HS-5 (cell line): Measurements from ENCODE around the gene ARSI.
"Not testable (repeated sequence)": the region's sequence is repeated elsewhere in the genome, so short reads cannot be mapped to it uniquely, and the experiment has no call there.

Source experiments
- DNase-seq: peaks from one replicate; pipeline ENCODE4 v3.0.0-alpha.2; 2012; ENCODE audit warnings: low read depth

The ARSI gene

GRCh38 chr5:150265870-150266383, 36.8 kb downstream of the ARSI start:
- DNase-seq: no peak

DNA sequence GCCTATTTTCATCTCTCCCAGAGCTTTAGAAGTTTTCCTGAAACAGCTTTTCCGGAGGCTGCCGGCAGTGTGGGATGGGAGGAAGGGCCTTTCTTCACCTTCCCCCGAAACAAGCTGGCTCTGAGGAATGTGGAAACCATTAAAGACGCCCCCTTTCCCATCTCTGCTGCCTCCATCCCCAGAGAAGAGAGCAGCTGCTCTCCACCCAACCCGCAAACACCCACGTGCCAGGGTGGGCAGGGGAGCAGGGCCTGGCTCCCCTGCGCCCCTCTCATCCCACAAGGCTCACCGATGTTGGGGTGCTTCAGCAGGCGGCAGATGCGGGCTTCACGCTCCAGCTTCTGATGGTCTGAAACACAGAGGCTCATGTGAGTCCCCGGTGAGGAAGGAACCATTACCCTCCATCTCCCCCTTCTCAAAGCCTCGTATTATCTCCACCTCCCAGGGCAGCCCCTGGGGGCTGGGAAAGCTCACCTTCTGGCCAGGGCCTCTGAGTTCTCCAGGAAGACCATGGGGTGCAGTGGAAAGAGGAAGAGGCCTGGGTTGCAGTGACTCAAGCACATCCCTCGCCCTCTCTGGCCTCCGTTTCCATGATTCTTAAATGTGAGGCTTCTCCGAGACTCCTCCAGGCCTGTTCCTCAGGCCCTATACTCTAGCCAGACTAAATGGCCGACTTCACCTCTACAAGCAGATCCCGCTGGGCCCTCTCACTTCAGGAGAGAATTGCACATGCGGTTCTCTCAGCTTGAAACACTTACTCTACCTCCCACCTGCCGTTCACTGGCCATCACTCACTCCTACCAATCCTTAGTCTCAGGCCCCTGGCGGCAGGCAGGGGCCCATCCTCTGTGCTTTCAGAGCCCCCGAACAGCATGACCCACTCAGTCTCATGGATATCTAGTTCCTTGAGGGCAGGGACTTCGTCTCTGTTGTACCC, 37.8 kb downstream of the ARSI start:
- DNase-seq: no peak

DNA sequence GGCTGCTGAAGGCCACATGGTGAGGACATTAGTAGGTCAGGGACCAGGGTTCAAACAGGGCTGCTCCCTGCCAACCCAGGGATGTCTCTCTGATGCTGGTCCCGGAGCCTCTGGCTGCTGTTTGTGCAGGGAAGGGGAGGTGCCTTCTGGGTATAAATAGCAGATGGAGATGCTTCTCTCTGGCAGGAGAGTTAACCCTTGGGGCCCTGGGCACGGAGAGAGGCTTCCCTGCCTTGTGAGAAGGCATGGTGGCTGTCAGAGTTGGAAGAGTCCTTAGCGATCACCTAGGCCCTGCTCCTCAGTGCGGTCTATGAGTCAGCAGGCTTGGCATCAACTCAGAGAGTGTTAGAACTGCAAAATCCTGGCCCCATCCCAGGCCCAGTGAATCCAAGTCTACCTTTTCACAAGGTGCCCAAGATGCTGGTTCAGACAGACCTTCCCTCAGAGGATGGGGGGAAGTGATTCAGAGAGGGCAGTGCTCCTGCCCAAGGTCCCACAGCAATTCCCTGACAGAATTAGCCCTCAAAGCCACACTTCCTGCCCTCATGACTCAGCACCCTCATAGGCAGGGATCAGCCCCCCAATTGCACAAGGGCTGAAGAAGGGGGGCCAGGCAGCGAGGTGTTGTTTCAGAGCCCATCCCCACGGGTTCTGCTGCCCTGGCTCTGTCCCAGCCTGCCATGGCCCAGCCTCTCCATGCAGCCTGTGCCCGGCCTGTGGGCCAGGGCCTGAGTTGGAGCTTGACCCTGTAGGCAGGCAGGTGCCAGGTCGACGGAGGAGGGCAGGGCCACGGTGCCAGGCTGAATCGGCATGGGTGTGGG, 38.7 kb downstream of the ARSI start:
- DNase-seq: peak; percentile 72

GRCh38 chr5:150263375-150263775, 39.3 kb downstream of the ARSI start:
- no peak for DNase-seq

DNA sequence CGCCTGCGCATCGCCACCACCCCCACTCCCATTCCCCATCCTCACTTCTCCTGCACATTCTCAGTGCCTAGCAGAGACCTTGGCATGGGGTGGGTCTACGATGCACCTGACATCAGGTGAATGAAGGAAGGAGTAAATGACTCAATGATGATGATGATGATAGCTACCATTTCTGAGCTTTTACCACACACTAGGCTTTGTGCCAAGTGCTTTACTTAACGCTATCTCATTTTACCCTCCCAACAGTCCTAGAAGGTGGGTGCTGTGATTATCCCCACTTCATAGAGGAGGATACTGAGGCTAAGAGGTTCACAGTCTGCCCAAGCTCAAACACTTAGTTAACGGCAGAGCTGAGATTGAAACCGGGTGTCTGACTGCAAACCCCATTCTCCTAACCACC, 40.2 kb downstream of the ARSI start:
- no peak for DNase-seq

- peak; percentile 14 for DNase-seq
Measured at GRCh38 chr5:150261231-150261630, 41.5 kb downstream of the ARSI start.

DNA sequence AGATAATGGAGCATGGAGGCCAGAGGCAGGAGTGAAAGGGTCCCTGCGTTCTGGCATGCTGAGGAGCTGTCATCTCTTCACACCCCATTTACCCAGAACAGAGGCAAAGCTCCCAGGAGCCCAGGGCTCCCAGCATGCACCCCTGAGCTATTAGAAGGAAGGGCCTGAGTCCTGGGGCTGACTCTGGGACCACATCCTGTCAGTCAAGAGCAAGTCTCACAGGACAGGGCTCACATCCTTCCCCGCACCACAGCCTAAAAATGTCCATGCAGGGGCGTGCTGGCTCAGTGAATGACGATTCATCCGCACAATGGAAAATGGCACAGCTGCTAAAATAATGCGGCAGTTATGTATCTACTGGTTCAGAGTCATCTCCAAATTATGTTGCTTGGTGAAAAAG, 44.6 kb downstream of the ARSI start:
- DNase-seq: no peak

DNA sequence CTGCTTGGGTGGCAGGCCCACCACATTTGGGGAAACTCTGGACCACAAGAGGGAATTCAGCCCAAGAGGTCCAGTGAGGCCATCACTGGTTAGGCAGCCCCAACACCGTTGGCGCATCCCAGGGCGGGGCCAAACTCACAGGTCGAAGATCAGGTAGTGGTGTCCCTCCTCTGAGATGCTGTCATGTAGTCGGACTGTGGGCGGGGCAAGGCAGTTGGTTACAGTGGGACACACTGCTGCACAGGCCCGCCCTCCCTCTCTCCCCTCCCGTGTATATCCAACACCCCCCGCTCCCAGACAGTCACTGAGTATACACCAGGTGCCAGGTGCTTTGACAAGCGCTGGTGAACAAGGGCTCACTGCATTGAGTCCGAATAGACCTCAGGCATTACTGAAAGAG, 45.3 kb downstream of the ARSI start:
- DNase-seq: no peak

DNA sequence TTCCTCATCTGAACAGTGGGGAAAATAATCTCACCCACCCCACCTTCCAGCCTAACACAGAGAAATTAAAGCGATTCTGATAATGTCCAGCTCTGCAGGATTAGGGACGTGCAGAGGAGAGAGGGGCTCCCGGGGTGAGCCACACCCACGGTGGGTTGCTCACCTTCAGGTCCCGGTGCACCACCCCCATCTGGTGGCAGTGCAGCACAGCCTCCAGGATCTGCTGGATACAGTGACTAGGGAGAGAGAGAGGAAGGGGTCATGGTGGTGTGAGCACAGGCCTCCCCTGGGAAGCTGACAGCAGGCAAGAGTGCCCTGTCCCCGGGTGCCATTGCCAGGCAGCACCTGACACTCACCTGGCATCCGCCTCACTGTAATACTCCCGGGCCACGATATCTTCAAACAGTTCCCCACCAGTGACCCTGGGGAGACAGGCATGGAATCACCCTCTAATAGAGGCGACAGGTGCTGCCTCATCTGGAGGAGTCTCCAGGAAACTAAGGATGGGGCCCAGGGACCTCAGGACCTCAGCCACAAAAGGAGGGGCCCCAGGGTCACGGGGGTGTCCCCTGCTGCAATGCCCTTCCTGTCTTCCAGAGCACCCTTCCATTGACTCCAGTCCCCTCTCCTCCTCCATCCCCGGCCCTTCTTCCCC, 46.2 kb downstream of the ARSI start:
- no peak for DNase-seq

GRCh38 chr5:150255659-150256409, 46.9 kb downstream of the ARSI start:
- DNase-seq: no peak

DNA sequence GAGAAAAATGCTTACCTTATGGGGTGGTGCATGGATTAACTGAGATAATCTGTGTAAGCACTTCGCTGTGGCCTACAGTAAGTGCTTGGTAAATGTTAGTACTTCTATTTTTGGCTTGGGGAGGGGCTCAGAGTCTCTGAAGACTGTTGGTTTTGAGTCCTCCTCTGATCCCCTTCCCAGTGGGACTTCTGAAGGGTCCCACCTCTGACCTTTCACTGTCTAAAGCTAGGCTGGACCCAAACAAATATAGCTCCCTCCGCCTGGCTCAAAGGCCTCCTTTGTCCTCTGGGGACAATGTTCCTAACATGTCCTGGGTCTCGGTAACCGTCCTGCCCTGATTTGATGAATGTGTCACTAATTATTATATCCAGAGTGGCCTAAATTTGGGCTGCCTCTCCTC, 47.9 kb downstream of the ARSI start:
- no peak for DNase-seq

DNA sequence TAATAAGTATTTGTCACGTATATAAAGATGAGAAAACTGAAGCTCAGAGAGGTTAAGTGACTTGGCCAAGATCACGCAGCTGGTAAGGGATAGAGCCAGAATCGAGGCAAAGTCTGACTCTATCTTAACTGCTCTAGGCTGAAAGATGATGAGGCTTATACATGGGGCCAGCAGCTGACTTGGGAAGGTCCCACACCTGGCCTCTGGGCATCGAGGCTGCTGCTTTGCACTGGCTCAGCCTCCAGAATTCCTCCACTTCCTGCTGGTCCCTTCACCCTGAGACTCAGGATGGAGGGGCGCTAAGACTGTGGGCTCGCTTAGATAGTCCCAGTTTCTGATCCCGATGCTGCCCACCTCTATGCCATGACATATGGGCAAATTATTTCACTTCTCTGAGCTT, 48.3 kb downstream of the ARSI start:
- DNase-seq: no peak

- DNase-seq: no peak
Measured at GRCh38 chr5:150253416-150254208, 49.1 kb downstream of the ARSI start.

DNA sequence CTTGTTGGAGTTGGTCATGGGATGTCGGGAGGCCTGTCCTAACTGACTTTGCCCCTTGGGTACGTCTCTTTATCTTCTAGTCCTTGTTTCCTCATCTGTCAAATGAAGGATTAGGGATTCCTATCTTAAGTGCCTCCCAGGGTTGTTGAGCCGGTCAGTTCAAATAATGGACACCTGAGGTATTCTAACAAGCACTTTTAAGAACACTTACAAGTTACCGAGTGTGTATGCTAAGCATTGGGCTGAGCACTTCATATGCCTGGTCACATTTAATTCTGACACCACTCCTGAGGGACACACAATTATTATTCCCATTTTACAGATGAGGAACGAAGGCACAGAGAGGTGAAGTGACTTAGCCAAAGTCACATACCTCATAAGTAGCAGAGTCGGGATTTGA, 50.2 kb downstream of the ARSI start:
- DNase-seq: no peak

GRCh38 chr5:150251504-150251903, 51.2 kb downstream of the ARSI start:
- no peak for DNase-seq

GRCh38 chr5:150249744-150250143, 53.0 kb downstream of the ARSI start:
- no peak for DNase-seq

GRCh38 chr5:150248946-150249345, 53.8 kb downstream of the ARSI start:
- DNase-seq: no peak

DNA sequence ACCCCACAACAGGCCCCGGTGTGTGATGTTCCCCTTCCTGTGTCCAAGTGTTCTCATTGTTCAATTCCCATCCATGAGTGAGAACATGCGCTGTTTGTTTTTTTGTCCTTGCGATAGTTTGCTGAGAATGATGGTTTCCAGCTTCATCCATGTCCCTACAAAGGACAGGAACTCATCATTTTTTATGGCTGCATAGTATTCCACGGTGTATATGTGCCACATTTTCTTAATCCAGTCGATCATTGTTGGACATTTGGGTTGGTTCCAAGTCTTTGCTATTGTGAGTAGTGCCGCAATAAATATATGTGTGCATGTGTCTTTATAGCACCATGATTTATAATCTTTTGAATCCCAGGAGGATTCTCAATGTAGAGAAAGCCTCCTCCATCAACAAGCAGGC, 54.2 kb downstream of the ARSI start:
- DNase-seq: not testable (repeated sequence)

DNA sequence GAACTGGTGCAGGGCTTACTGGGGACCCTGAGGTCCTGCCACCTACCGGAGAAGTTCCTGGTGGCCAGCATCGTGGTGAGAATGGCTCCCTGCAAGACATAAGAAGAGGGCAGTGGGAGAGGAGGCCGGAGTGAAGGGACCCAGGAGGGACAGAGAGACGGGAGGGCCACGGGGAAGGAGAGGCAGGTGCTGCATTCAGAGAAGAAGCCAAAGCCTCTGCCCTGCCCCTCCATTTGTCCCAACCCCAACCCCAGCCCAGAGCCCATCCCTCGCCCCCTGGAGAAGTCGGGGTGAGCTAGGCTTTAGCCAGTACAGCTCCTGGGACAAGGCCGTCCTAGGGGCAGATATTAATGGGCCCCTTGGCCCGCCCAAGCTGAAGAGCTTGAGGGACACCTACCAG, 55.0 kb downstream of the ARSI start:
- DNase-seq: no peak

DNA sequence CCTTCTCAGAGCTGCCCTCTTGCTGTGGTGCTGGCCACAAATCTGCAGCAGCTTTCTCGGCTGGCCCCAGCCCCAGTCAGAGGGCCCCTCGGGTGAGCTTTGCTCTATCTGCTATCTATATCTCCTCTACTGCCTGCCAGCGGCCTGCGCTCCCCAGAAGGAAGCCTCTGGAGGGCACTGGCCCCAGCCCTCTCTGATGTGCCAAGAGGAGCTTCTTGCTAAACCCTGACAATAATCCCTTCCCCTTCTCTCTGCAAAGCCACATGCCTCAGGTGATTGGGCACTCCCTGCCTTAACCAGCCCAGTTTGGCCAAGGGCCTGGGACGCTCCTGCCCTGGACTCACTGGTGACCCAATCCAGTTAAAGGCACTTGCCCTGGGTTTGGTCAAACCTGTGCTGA, 55.9 kb downstream of the ARSI start:
- no peak for DNase-seq

DNA sequence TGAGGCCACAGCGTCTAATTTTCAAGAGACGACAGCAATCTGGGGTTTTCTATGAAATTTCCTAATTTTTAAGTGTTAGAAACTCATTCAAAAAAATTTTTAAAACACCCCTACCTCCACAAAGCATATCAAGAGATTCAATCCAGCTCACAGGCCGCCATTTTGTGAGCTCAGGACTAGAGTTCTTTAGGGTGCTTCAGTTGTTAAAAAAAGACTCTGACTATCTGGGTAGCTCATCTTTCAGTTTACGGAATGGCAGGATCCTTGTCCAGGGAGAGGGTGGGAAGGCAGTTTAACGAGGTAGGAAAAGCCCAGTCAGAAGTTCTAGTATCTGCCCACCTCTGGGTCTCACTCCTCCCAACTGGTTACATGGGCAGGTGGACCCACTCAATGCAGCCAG, 56.3 kb downstream of the ARSI start:
- no peak for DNase-seq
